Measurements from ENCODE around the gene RAB13. TPM values are rescaled to one million over a fixed set of nuclear protein-coding genes. Genes with fewer than 3 reads are reported as not detected.

The RAB13 gene
- total and polyA plus RNA-seq, 2 of the 13 experiments (the other 11 are each of a cell fraction or from before 2014, with no cell fraction given) = 15.9 to 24.7 TPM

- no peak for ATAC-seq
- Histone ChIP-seq H3K9me3 (ENCODE audit: low read length) (no peaks in the 10 kb centered on the region), H3K27me3 (ENCODE audit: control insufficient read depth in 1 of 2, insufficient read depth in 2 of 2, low read length in 2 of 2) (no peaks in the 10 kb centered on the region), H3K4me1 (ENCODE audit: insufficient read depth, low read length) (peaks cover 24% of the 10 kb centered on the region), H2AFZ (ENCODE audit: low read length) (no peak overlapping the region), H3K4me3 (replicated peaks in 1 of 3; ENCODE audit: insufficient read depth in 1 of 3, low read depth in 2 of 3, low read length in 3 of 3) (no peak overlapping the region), H3K9ac (ENCODE audit: insufficient read depth, low read depth, low read length) (no peak overlapping the region), H3K27ac (ENCODE audit: extremely low read length, insufficient read depth, low read length) (no peak overlapping the region), H3K36me3 (replicated peaks in 1 of 2; ENCODE audit: control insufficient read depth in 1 of 2, insufficient read depth in 2 of 2, low read length in 2 of 2) (peaks cover 1 to 13% of the 10 kb centered on the region in 2 experiments; a peak in 4 of 5 replicates), H3K4me2 (ENCODE audit: low read depth, low read length) (no peak overlapping the region), H4K20me1 (ENCODE audit: insufficient read depth, low read length) (no peaks in the 10 kb centered on the region), H3K79me2 (ENCODE audit: insufficient read depth, low read length) (no peaks in the 10 kb centered on the region)
- BruUV-seq (replicated peaks) = no TSS peak
- no CpG with 5 or more reads among the region's 2 CpGs for WGBS (ENCODE audit: low lambda C conversion rate)
- no peak for DNase-seq (ENCODE audit: low spot score)
- ChIA-PET CTCF (ENCODE audit: low intra/inter-chr PET ratio, low total read pairs) (no interaction called here), POLR2A (interaction anchor here (10.0 kb wide), 1 partner anchor 7 kb away, joined by 209 read pairs; the partner anchor contains the start of gene JTB)
- intact Hi-C loops (cut with micrococcal nuclease; ENCODE audit: unreplicated experiment) = no loop called here
- in situ Hi-C loops (cut with HindIII; ENCODE audit: extremely low pct_ligation_motif_present, low pct_unique_long_range_greater_than_20kb) = no loop called here
- no peak for FAIRE-seq
- TF ChIP-seq ZNF788 (CRISPR knock-in tag; IDR thresholded peaks at IDR 0.05; ENCODE audit: borderline replicate concordance) = no peak
- TF ChIP-seq PCBP1 (IDR thresholded peaks at IDR 0.05; ENCODE audit: borderline replicate concordance, low read depth, low read length) = no peak
- TF ChIP-seq AKNA (CRISPR knock-in tag; IDR thresholded peaks at IDR 0.05; ENCODE audit: borderline replicate concordance) = no peak
- no peak for TF ChIP-seq MTERF4 (CRISPR knock-in tag; IDR thresholded peaks at IDR 0.05)
- TF ChIP-seq MYPOP (CRISPR knock-in tag; IDR thresholded peaks at IDR 0.05) = no peak
- TF ChIP-seq HOXA7 (CRISPR knock-in tag; IDR thresholded peaks at IDR 0.05) = no peak
- TF ChIP-seq BATF2 (CRISPR knock-in tag; IDR thresholded peaks at IDR 0.05) = no peak
- no peak for TF ChIP-seq ZBTB10 (CRISPR knock-in tag; IDR thresholded peaks at IDR 0.05; ENCODE audit: borderline replicate concordance)
- TF ChIP-seq ZFP37 (CRISPR knock-in tag; IDR thresholded peaks at IDR 0.05; ENCODE audit: borderline replicate concordance) = no peak
- no peak for TF ChIP-seq TRAFD1 (CRISPR knock-in tag; IDR thresholded peaks at IDR 0.05; ENCODE audit: borderline replicate concordance)
- TF ChIP-seq GLI4 (CRISPR knock-in tag; IDR thresholded peaks at IDR 0.05; ENCODE audit: borderline replicate concordance) = no peak
Measured at GRCh38 chr1:153970346-153970745, 15.8 kb downstream of the RAB13 start.
